HepG2 (cell line): ENCODE results near the gene MAFF. TPM values are rescaled to one million over a fixed set of nuclear protein-coding genes. Genes with fewer than 3 reads are reported as not detected.

Source experiments
- DNMT3B ChIP-seq: conservative IDR thresholded peaks from 2 replicates; pipeline ENCODE4 v1.6.1; 2016; ENCODE audit warnings: missing biosample characterization, control low read depth
- DRAP1 ChIP-seq: IDR thresholded peaks from 2 replicates; pipeline ENCODE4 v1.6.1; 2016; ENCODE audit warnings: missing genetic modification reagents, missing compliant biosample characterization
- E2F1 ChIP-seq: sonication (generic); formaldehyde crosslinking; IDR thresholded peaks from 2 replicates; pipeline ENCODE4 v1.5.0; 2020; ENCODE audit warnings: missing genetic modification reagents
- KDM2A ChIP-seq: sonication (generic); formaldehyde crosslinking; IDR thresholded peaks from 2 replicates; pipeline ENCODE4 v1.4.0; 2020; ENCODE audit warnings: low read depth, missing genetic modification reagents, borderline replicate concordance
- NKX3-1 ChIP-seq: sonication (generic); formaldehyde crosslinking; IDR thresholded peaks from 2 replicates; pipeline ENCODE4 v1.5.0; 2020; ENCODE audit warnings: missing genetic modification reagents
- PATZ1 ChIP-seq: sonication (generic); formaldehyde crosslinking; IDR thresholded peaks from 2 replicates; pipeline ENCODE4 v1.4.0; 2020; ENCODE audit warnings: missing genetic modification reagents
- RNF2 ChIP-seq: fragments of 450-650 bp; conservative IDR thresholded peaks from 2 replicates; pipeline ENCODE4 v1.6.1; 2016; ENCODE audit warnings: low read depth
- SMAD1 ChIP-seq: sonication (generic); formaldehyde crosslinking; IDR thresholded peaks from 2 replicates; pipeline ENCODE4 v1.4.0; 2020; ENCODE audit warnings: missing genetic modification reagents, low read depth, mild to moderate bottlenecking, borderline replicate concordance
- SMARCE1 ChIP-seq: fragments of 450-650 bp; IDR thresholded peaks from 2 replicates; pipeline ENCODE4 v1.6.1; 2017; ENCODE audit warnings: borderline replicate concordance
- STAT6 ChIP-seq: sonication (generic); formaldehyde crosslinking; IDR thresholded peaks from 2 replicates; pipeline ENCODE4 v1.4.0; 2020; ENCODE audit warnings: missing genetic modification reagents, mild to moderate bottlenecking, borderline replicate concordance
- TFDP1 ChIP-seq: IDR thresholded peaks from 2 replicates; pipeline ENCODE4 v1.6.1; 2016; ENCODE audit warnings: missing compliant biosample characterization, missing genetic modification reagents, borderline replicate concordance
- ZC3H4 ChIP-seq: sonication (generic); formaldehyde crosslinking; IDR thresholded peaks from 2 replicates; pipeline ENCODE4 v1.4.0; 2020; ENCODE audit warnings: missing genetic modification reagents, borderline replicate concordance
- ZNF235 ChIP-seq: sonication (generic); formaldehyde crosslinking; IDR thresholded peaks from 2 replicates; pipeline ENCODE4 v1.8.1; 2023; ENCODE audit warnings: mild to moderate bottlenecking, missing genetic modification reagents, borderline replicate concordance
- ZNF24 ChIP-seq: fragments of 450-650 bp; IDR thresholded peaks from 2 replicates; pipeline ENCODE4 v1.6.1; 2017; ENCODE audit warnings: antibody characterized with exemption, mild to moderate bottlenecking
- ZNF468 ChIP-seq: sonication (generic); formaldehyde crosslinking; IDR thresholded peaks from 2 replicates; pipeline ENCODE4 v1.8.0; 2022; ENCODE audit warnings: mild to moderate bottlenecking, moderate library complexity, missing genetic modification reagents
- ZNF777 ChIP-seq: sonication (generic); formaldehyde crosslinking; IDR thresholded peaks from 2 replicates; pipeline ENCODE4 v1.4.0; 2020; ENCODE audit warnings: missing genetic modification reagents
- polyA plus RNA-seq, 8 experiments: library from polyadenylated mRNA; depleted of rRNA in 3 of 8; stranded (reverse) in 7 of 8; unstranded in 1 of 8; fragments of >200 nt; fragmentation: Illumina TruSeq in 4 of 8; extraction: Trizol in 4 of 8; gene quantifications; 2 replicates each; pipeline versions ENCODE4 v1.2.1 to v1.2.3, GENCODE V29; 2011 to 2016; ENCODE audit warnings: low read depth in 4 of 8, missing spikeins in 1 of 8, mixed read lengths in 1 of 8; ENCODE audit not compliant: insufficient read depth in 1 of 8
- total RNA-seq, 5 experiments: library from RNA; depleted of rRNA; stranded (reverse); fragments of >200 nt; fragmentation: Illumina TruSeq; extraction: Trizol; gene quantifications; 2 replicates each; pipeline ENCODE4 v1.2.3, GENCODE V29; 2016; ENCODE audit warnings: low read depth in 1 of 5
- TF ChIP-seq, protein P1 (sequence below): sonication (generic); formaldehyde crosslinking; IDR thresholded peaks from 2 replicates; pipeline ENCODE4 v1.5.0; 2020; ENCODE audit warnings: mild to moderate bottlenecking, missing genetic modification reagents, borderline replicate concordance

The MAFF gene
- total and polyA plus RNA-seq, 2 of the 13 experiments (the other 11 are each of a cell fraction or from before 2014, with no cell fraction given): 5.4 to 14.3 TPM

DNA sequence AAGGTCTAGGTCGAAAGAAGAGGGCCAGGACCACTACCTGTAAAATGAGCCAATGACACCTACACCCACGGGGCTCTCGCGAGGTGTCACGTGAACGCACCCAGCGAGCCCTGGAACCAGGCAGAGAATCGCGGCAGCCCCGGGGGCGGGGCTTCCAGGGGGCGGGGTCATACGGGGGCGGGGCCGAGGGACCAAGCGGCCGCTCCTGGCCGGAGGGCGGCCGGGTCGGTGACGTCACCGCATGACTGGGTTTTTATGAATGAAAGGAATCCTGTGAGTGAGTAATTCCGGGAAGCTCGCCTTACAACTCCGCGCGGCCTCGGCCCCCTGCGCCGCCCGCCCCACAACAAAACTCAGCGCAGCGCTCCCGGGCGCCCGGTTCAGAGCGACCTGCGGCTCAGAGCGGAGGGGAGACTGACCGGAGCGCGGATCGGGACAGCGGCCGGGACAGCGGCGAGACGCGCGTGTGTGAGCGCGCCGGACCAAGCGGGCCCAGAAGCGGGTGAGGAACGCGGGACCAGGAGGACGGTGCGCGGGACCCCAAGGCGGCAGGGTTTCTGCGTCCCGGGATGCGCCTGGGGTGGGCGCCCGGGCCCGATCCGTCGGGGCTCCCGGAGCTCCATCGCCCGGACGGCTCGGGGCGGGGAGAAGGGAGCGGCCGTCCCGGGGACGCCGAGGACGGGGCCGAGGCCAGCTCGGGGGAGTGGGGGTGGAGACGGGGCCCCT lies at the start of gene MAFF (continued):
- no peak for TF ChIP-seq ZNF24
- TF ChIP-seq NKX3-1 (CRISPR knock-in tag): peak; percentile 39; the same call in 1 of the 2 replicates
- TF ChIP-seq TFDP1 (CRISPR knock-in tag): no peak
- no peak for TF ChIP-seq DNMT3B (CRISPR knock-in tag)
- TF ChIP-seq STAT6 (CRISPR knock-in tag): no peak
- 0 out of 2 replicates have a peak, but pooled peaks have one; percentile 13 for TF ChIP-seq ZNF235 (CRISPR knock-in tag)
- TF ChIP-seq ZC3H4 (CRISPR knock-in tag): no peak
- TF ChIP-seq DRAP1 (CRISPR knock-in tag): peak; percentile 89
- TF ChIP-seq ZNF468 (CRISPR knock-in tag): no peak
- TF ChIP-seq SMARCE1: no peak
- TF ChIP-seq E2F1 (CRISPR knock-in tag): no peak
- TF ChIP-seq ZNF777 (CRISPR knock-in tag): peak; percentile 91; the same call in 1 of the 2 replicates
- TF ChIP-seq KDM2A (CRISPR knock-in tag): peak; percentile 81
- 0 out of 2 replicates have a peak, but pooled peaks have one; percentile 14 for TF ChIP-seq RNF2
- TF ChIP-seq PATZ1 (CRISPR knock-in tag): peak; percentile 87
- TF ChIP-seq, protein P1, sequence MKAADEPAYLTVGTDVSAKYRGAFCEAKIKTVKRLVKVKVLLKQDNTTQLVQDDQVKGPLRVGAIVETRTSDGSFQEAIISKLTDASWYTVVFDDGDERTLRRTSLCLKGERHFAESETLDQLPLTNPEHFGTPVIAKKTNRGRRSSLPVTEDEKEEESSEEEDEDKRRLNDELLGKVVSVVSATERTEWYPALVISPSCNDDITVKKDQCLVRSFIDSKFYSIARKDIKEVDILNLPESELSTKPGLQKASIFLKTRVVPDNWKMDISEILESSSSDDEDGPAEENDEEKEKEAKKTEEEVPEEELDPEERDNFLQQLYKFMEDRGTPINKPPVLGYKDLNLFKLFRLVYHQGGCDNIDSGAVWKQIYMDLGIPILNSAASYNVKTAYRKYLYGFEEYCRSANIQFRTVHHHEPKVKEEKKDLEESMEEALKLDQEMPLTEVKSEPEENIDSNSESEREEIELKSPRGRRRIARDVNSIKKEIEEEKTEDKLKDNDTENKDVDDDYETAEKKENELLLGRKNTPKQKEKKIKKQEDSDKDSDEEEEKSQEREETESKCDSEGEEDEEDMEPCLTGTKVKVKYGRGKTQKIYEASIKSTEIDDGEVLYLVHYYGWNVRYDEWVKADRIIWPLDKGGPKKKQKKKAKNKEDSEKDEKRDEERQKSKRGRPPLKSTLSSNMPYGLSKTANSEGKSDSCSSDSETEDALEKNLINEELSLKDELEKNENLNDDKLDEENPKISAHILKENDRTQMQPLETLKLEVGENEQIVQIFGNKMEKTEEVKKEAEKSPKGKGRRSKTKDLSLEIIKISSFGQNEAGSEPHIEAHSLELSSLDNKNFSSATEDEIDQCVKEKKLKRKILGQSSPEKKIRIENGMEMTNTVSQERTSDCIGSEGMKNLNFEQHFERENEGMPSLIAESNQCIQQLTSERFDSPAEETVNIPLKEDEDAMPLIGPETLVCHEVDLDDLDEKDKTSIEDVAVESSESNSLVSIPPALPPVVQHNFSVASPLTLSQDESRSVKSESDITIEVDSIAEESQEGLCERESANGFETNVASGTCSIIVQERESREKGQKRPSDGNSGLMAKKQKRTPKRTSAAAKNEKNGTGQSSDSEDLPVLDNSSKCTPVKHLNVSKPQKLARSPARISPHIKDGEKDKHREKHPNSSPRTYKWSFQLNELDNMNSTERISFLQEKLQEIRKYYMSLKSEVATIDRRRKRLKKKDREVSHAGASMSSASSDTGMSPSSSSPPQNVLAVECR (CRISPR knock-in tag): peak; percentile 65; the same call in 1 of the 2 replicates
- peak; percentile 50; the same call in 1 of the 2 replicates for TF ChIP-seq SMAD1
